GM12878 (cell line): ENCODE measurements around the gene CHFR. TPM values are rescaled to one million over a fixed set of nuclear protein-coding genes. Genes with fewer than 3 reads are reported as not detected.
A peak's percentile ranks its signal among the peaks of the same experiment; 100 is the strongest.

ENCODE experiments used
- ATAC-seq: fragments of 200-7000 bp; cut with Tn5 transposase; 3 replicates; pipeline ENCODE4 v1.9.1; 2020; ENCODE audit warnings: mild to moderate bottlenecking, moderate library complexity
- BruUV-seq: library from RNA; stranded (reverse); fragments of 400-500 nt; replicated peaks from 2 replicates; lab custom pipeline; 2021; lab: Mats Ljungman, UMichigan
- CTCF ChIA-PET: fragments of 300-600 bp; sonication (Branson Sonifier 250); formaldehyde crosslinking; extraction: SDS; loops from one replicate; lab custom pipeline; 2021; ENCODE audit warnings: inconsistent platforms; lab: Yijun Ruan, JAX
- POLR2A ChIA-PET: fragments of 350-600 bp; formaldehyde crosslinking; extraction: SDS; loops from one replicate; lab custom pipeline; 2021; ENCODE audit warnings: inconsistent platforms; lab: Charles Lee
- RAD21 ChIA-PET: fragments of 300-600 bp; sonication (Branson Sonifier 250); formaldehyde crosslinking; loops from one replicate; lab custom pipeline; 2023; ENCODE audit warnings: antibody characterized with exemption; ENCODE audit not compliant: unreplicated experiment; lab: Charles Lee
- SMC1A ChIA-PET: fragments of 300-600 bp; sonication (Branson Sonifier 250); formaldehyde crosslinking; loops from one replicate; lab custom pipeline; 2023; ENCODE audit not compliant: unreplicated experiment, uncharacterized antibody; lab: Charles Lee
- DNase-seq: peaks from one replicate; pipeline ENCODE4 v3.0.0-alpha.2; 2011; ENCODE audit warnings: low read depth, low spot score
- FAIRE-seq: peaks from 3 replicates; lab custom pipeline; 2011; peaks lifted over from hg19 to GRCh38; lab: Jason Lieb, UNC
- H2AFZ ChIP-seq: 2 replicates; pipeline ENCODE4 v1.6.0; 2011; ENCODE audit warnings: low read depth, low read length, control low read depth; ENCODE audit not compliant: control insufficient read depth
- H3K27ac ChIP-seq: 2 replicates; pipeline ENCODE4 v1.5.1; 2011; ENCODE audit warnings: control low read depth; ENCODE audit not compliant: control insufficient read depth, insufficient read depth
- H3K27me3 ChIP-seq, 2 experiments: replicated peaks in 1 of 2; 2 replicates each; pipeline versions ENCODE4 v1.6.0 to v1.6.1; 2011; ENCODE audit warnings: low read length in 1 of 2; ENCODE audit not compliant: control insufficient read depth in 2 of 2, insufficient read depth in 2 of 2
- H3K36me3 ChIP-seq, 2 experiments: 2 replicates each; pipeline ENCODE4 v1.5.1; 2011; ENCODE audit warnings: low read length in 1 of 2; ENCODE audit not compliant: control insufficient read depth in 2 of 2, insufficient read depth in 2 of 2
- H3K4me1 ChIP-seq: 2 replicates; pipeline ENCODE4 v1.6.1; 2011; ENCODE audit warnings: mild to moderate bottlenecking, low read length, moderate library complexity, mixed read lengths; ENCODE audit not compliant: control insufficient read depth, insufficient read depth
- H3K4me2 ChIP-seq: 2 replicates; pipeline ENCODE4 v1.6.0; 2011; ENCODE audit warnings: control low read depth; ENCODE audit not compliant: control insufficient read depth, insufficient read depth
- H3K4me3 ChIP-seq: fragments of 200-600 bp; sonication (generic); 2 replicates; pipeline ENCODE4 v1.5.1; 2016
- H3K79me2 ChIP-seq: 2 replicates; pipeline ENCODE4 v1.6.0; 2011; ENCODE audit warnings: low read length; ENCODE audit not compliant: control insufficient read depth, insufficient read depth
- H3K9ac ChIP-seq: 2 replicates; pipeline ENCODE4 v1.8.0; 2011; ENCODE audit warnings: low read length, control low read depth, mixed read lengths; ENCODE audit not compliant: control insufficient read depth, insufficient read depth
- H3K9me3 ChIP-seq: replicated peaks from 3 replicates; pipeline ENCODE4 v1.5.1; 2011; ENCODE audit warnings: mild to moderate bottlenecking, low read length; ENCODE audit not compliant: control insufficient read depth, insufficient read depth
- H4K20me1 ChIP-seq: 2 replicates; pipeline ENCODE4 v1.6.0; 2011; ENCODE audit not compliant: control insufficient read depth, insufficient read depth
- POLR2A ChIP-seq: IDR thresholded peaks from 2 replicates; pipeline ENCODE4 v1.6.1; 2011; ENCODE audit warnings: low read depth, mild to moderate bottlenecking, low read length
- WGBS: methylation state at CpG from one replicate; pipeline ENCODE4 v1.1.6; 2016; ENCODE audit warnings: low lambda C conversion rate; ENCODE audit not compliant: insufficient replicate concordance, insufficient coverage; ENCODE audit errors: missing lambda C conversion rate; 5-methylcytosine and 5-hydroxymethylcytosine counted together
- in situ Hi-C: fragments of 300-500 bp; cut with MboI; formaldehyde crosslinking; loops from 9 replicates; pipeline ENCODE4 v1.14.3; 2018; ENCODE audit warnings: mixed read lengths
- intact Hi-C: fragments of 100-400 bp; cut with micrococcal nuclease; formaldehyde crosslinking; loops from one replicate; pipeline ENCODE4 v1.14.2; 2022; ENCODE audit not compliant: unreplicated experiment
- polyA plus RNA-seq, 11 experiments: library from polyadenylated mRNA; depleted of rRNA in 4 of 11; unstranded in 6 of 11; stranded (reverse) in 5 of 11; fragments of >200 nt; fragmentation: Nextera tagmentation in 4 of 11; fragmentation: Illumina TruSeq in 1 of 11; extraction: Ambion mirVana in 4 of 11; extraction: Trizol in 1 of 11; gene quantifications; 1 replicate in 1 of 11; 2 replicates in 10 of 11; pipeline versions ENCODE4 v1.2.1 to v1.2.3, GENCODE V29; 2011 to 2016; ENCODE audit warnings: inconsistent platforms in 2 of 11, missing spikeins in 2 of 11, low read depth in 1 of 11
- total RNA-seq, 4 experiments: library from RNA; depleted of rRNA in 3 of 4; stranded (reverse); fragments of >200 nt in 3 of 4; fragmentation: Illumina TruSeq in 1 of 4; extraction: Trizol in 1 of 4; gene quantifications; 2 replicates each; pipeline versions ENCODE4 v1.2.1 to v1.2.3, GENCODE V29; 2013 to 2021
- TF ChIP-seq, protein P1 (sequence below): fragments of 450-650 bp; IDR thresholded peaks from 2 replicates; pipeline ENCODE4 v1.6.1; 2017; ENCODE audit warnings: mild to moderate bottlenecking, moderate library complexity

CHFR gene
- total and polyA plus RNA-seq, 10 of the 15 experiments (the other 5 are each of a cell fraction or from before 2014, with no cell fraction given) = 1.1 to 49.4 (median 34.4) TPM

DNA sequence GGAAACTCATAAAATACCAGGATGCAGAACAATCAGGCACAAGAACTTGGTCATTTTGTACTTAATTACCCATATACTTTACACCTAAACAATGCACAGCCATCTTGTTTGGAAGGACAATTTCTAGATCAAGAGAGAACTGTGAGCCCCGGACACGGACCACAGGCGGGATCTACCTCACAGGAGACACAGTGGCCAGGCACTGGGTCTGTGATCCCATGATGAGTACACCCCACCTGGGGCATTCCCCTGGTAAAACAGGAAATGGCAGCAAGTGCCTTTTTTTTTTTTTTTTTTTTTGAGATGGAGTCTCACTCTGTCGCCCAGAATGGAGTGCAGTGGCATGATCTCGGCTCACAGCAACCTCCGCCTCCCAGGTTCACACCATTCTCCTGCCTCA, 74.0 kb downstream of the CHFR start:
- Histone ChIP-seq H3K27me3 (no peaks in the 10 kb centered on the region), H3K36me3 (peaks cover 15 to 34% of the 10 kb centered on the region in 2 experiments), H3K79me2 (no peaks in the 10 kb centered on the region; the same call in 1 of the 2 replicates), H3K9me3 (no peaks in the 10 kb centered on the region; the same call in 2 of the 3 replicates), H3K9ac (no peak overlapping the region), H3K4me3 (no peak overlapping the region), H3K4me2 (no peak overlapping the region), H2AFZ (no peak overlapping the region), H3K27ac (no peak overlapping the region), H3K4me1 (no peaks in the 10 kb centered on the region), H4K20me1 (no peaks in the 10 kb centered on the region)
- ChIA-PET SMC1A (no interaction called here), CTCF (no interaction called here), POLR2A (no interaction called here), RAD21 (no interaction called here)
- no TSS peak for BruUV-seq
- DNase-seq = no peak
- intact Hi-C loops = no loop called here
- WGBS = 55% methylated on average over 6 of the region's 6 CpGs
- TF ChIP-seq POLR2A = peak; percentile 18; the same call in 1 of the 2 replicates
- TF ChIP-seq, protein P1, sequence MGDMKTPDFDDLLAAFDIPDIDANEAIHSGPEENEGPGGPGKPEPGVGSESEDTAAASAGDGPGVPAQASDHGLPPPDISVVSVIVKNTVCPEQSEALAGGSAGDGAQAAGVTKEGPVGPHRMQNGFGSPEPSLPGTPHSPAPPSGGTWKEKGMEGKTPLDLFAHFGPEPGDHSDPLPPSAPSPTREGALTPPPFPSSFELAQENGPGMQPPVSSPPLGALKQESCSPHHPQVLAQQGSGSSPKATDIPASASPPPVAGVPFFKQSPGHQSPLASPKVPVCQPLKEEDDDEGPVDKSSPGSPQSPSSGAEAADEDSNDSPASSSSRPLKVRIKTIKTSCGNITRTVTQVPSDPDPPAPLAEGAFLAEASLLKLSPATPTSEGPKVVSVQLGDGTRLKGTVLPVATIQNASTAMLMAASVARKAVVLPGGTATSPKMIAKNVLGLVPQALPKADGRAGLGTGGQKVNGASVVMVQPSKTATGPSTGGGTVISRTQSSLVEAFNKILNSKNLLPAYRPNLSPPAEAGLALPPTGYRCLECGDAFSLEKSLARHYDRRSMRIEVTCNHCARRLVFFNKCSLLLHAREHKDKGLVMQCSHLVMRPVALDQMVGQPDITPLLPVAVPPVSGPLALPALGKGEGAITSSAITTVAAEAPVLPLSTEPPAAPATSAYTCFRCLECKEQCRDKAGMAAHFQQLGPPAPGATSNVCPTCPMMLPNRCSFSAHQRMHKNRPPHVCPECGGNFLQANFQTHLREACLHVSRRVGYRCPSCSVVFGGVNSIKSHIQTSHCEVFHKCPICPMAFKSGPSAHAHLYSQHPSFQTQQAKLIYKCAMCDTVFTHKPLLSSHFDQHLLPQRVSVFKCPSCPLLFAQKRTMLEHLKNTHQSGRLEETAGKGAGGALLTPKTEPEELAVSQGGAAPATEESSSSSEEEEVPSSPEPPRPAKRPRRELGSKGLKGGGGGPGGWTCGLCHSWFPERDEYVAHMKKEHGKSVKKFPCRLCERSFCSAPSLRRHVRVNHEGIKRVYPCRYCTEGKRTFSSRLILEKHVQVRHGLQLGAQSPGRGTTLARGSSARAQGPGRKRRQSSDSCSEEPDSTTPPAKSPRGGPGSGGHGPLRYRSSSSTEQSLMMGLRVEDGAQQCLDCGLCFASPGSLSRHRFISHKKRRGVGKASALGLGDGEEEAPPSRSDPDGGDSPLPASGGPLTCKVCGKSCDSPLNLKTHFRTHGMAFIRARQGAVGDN = no peak
- in situ Hi-C loops = no loop called here
- FAIRE-seq = no peak
- ATAC-seq = peak; percentile 77
